Pancreas (tissue), 10 donors: Measurements from ENCODE around the gene CCDC88B. TPM values are rescaled to one million over a fixed set of nuclear protein-coding genes. Genes with fewer than 3 reads are reported as not detected.
A peak's percentile ranks its signal among the peaks of the same experiment; 100 is the strongest.

Experiments used
- ATAC-seq, 4 donors: fragments of 200-7000 bp; cut with Tn5 transposase; one replicate each; pipeline versions ENCODE4 v1.8.0 to v1.9.1; 2020; ENCODE audit warnings: mild to moderate bottlenecking in 4 of 4, moderate library complexity in 4 of 4
- DNase-seq, 6 donors: peaks; one replicate each; pipeline ENCODE4 v3.0.0-alpha.2; 2020
- FAIRE-seq: peaks from 2 replicates; lab custom pipeline; 2012; peaks lifted over from hg19 to GRCh38; lab: Jason Lieb, UNC
- H3K27ac ChIP-seq, 4 donors: fragments of 200-600 bp; sonication (generic); 1 replicate in 3 of 4; 2 replicates in 1 of 4; pipeline versions ENCODE4 v1.5.0 to v1.8.0; 2020
- H3K27me3 ChIP-seq, 4 donors: fragments of 200-600 bp; one replicate each; pipeline ENCODE4 v1.8.0; 2021
- H3K36me3 ChIP-seq, 3 donors: fragments of 200-600 bp; sonication (generic) in 1 of 3; one replicate each; pipeline versions ENCODE4 v1.5.0 to v1.8.0; 2020 to 2021
- H3K4me1 ChIP-seq, 3 donors: fragments of 200-600 bp; one replicate each; pipeline ENCODE4 v1.8.0; 2021
- H3K4me3 ChIP-seq, 4 donors: fragments of 200-600 bp; sonication (generic) in 2 of 4; one replicate each; pipeline versions ENCODE4 v1.5.0 to v1.8.0; 2020 to 2021
- H3K9me3 ChIP-seq, 4 donors: fragments of 200-600 bp; one replicate each; pipeline ENCODE4 v1.8.0; 2021
- WGBS, 2 donors: extraction: QIAGEN DNeasy Blood & Tissue Kit; methylation state at CpG; one replicate each; pipeline ENCODE4 v1.1.7; 2013; 5-methylcytosine and 5-hydroxymethylcytosine counted together
- intact Hi-C, 3 donors: fragments of 100-400 bp; cut with DNase I; formaldehyde crosslinking; loops; one replicate each; pipeline versions ENCODE4 v1.11.1 to v1.14.2; 2022
- polyA plus RNA-seq, 2 donors: library from polyadenylated mRNA; stranded (reverse); fragments of 200-250 nt; gene quantifications; one replicate each; pipeline ENCODE4 v1.2.3, GENCODE V29; 2013
- total RNA-seq, 6 donors: library from RNA; stranded (reverse); fragmentation: NEBNext Ultra II Directional in 4 of 6; extraction: Animal tissue kit (Norgen Biotek cat#: 25700) in 4 of 6; gene quantifications; one replicate each; pipeline versions ENCODE4 v1.2.1 to v1.2.4, GENCODE V29; 2021 to 2023
- TF ChIP-seq, protein P1 (sequence below), 4 donors: fragments of 200-600 bp; sonication (generic) in 3 of 4; IDR thresholded peaks; one replicate each; pipeline versions ENCODE4 v1.5.0 to v1.8.0; 2021; ENCODE audit warnings: antibody characterized with exemption in 4 of 4
- donor health status: healthy with polysubstance abuse.
- donor health status: DM: no; HTN: no; CAD: no; lungs with moderate emphysema.
- donor health status: DM: no; HTN: no; CAD: no.
- donor health status: control.
- donor health status: control.
- donor health status: Bipolar disorder and iron deficiency.
- donor health status: DM: yes; HTN: yes; CAD: no.
- donor health status: DM: no; HTN: no; CAD: no.
- donor health status: DM: no; HTN: no; CAD: no.
- donor health status: DM: yes; HTN: yes; CAD: no.

The CCDC88B gene
- total and polyA plus RNA-seq, 8 donors = 3.0 to 50.0 (median 6.4) TPM

DNA sequence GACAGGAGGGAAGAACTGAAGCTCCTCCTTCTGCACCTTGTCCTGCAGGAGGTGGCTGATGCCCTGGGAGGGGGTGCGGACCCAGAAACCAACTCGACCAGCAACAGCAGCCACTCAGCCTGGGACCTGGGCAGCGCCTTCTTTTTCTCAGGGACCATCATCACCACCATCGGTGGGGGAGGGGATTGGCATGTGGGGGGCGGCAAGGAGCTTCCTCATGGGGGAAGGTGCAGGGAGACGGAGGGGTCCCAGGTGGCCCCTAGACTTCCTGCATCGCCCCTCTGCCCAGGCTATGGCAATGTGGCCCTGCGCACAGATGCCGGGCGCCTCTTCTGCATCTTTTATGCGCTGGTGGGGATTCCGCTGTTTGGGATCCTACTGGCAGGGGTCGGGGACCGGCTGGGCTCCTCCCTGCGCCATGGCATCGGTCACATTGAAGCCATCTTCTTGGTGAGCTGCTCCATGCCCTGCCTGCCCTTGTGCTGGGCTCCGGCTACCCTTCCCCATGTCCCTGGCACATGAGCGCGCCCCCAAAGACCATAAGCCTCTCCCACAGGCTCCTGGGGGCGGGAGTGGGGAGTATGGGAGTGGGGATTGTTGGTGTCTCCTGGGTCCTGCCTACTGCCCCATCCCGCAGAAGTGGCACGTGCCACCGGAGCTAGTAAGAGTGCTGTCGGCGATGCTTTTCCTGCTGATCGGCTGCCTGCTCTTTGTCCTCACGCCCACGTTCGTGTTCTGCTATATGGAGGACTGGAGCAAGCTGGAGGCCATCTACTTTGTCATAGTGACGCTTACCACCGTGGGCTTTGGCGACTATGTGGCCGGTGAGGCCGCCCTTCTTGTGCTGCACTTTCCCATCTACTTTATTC is 42.9 kb upstream of the CCDC88B start:
- FAIRE-seq (no peak), ATAC-seq (no peak), DNase-seq (no peak)
- Histone ChIP-seq H3K4me3 (no peak overlapping the region), H3K36me3 (no peaks in the 10 kb centered on the region), H3K9me3 (no peaks in the 10 kb centered on the region), H3K27ac (no peak overlapping the region), H3K4me1 (peaks cover 11 to 25% (median 13%) of the 10 kb centered on the region in 3 donors), H3K27me3 (peaks cover 0 to 23% (median 13%) of the 10 kb centered on the region in 4 donors)
- WGBS, 2 donors = 22 to 27% methylated on average over 27 to 34 of the region's 34 CpGs
- TF ChIP-seq, protein P1, sequence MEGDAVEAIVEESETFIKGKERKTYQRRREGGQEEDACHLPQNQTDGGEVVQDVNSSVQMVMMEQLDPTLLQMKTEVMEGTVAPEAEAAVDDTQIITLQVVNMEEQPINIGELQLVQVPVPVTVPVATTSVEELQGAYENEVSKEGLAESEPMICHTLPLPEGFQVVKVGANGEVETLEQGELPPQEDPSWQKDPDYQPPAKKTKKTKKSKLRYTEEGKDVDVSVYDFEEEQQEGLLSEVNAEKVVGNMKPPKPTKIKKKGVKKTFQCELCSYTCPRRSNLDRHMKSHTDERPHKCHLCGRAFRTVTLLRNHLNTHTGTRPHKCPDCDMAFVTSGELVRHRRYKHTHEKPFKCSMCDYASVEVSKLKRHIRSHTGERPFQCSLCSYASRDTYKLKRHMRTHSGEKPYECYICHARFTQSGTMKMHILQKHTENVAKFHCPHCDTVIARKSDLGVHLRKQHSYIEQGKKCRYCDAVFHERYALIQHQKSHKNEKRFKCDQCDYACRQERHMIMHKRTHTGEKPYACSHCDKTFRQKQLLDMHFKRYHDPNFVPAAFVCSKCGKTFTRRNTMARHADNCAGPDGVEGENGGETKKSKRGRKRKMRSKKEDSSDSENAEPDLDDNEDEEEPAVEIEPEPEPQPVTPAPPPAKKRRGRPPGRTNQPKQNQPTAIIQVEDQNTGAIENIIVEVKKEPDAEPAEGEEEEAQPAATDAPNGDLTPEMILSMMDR (IDR thresholded peaks at IDR 0.05) = no peak
- intact Hi-C loops = loop anchor here in 2 of 3 donors (10.0 kb wide), 2 partner anchors 92 to 302 kb away; partner anchors contain the start of gene FERMT3 (in 1 of the 2)

DNA sequence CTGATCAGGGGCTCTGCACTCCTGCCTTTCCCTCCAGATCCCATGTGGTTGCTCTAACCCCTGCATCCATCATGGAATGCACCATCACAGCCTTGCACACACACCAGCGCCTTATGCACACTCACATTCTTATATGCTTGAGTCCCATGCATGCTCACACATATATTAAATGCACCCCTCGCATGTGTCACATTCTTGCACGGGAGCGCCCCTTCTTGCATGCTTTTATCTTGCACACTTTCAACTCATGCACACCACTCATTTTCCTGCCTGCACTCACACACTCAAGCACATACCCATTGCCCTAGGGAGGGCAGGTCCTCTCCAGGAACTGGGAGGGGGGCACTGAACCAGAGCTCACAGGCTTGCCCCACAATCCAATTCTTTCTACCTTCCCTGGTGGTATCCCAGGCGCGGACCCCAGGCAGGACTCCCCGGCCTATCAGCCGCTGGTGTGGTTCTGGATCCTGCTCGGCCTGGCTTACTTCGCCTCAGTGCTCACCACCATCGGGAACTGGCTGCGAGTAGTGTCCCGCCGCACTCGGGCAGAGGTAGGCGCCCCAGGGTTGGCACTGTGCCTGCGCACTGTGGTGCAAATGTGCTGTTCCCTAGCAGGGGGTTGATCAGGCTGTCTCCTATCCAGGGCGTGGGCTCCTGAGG is 42.2 kb upstream of the CCDC88B start:
- Histone ChIP-seq H3K36me3 (no peaks in the 10 kb centered on the region), H3K4me1 (peaks cover 10 to 21% (median 11%) of the 10 kb centered on the region in 3 donors), H3K27ac (no peak overlapping the region), H3K9me3 (no peaks in the 10 kb centered on the region), H3K27me3 (peaks cover 0 to 21% (median 11%) of the 10 kb centered on the region in 4 donors), H3K4me3 (no peak overlapping the region)
- DNase-seq = peak in 2 of 6 donors; percentile 61 to 80
- TF ChIP-seq, protein P1 (IDR thresholded peaks at IDR 0.05) = no peak
- no peak for ATAC-seq
- intact Hi-C loops = loop anchor here in 2 of 3 donors (10.0 kb wide), 2 partner anchors 93 to 303 kb away; partner anchors contain the start of gene FERMT3 (in 1 of the 2)
- FAIRE-seq = no peak
- 46 to 55% methylated on average over 18 of the region's 18 CpGs for WGBS, 2 donors

DNA sequence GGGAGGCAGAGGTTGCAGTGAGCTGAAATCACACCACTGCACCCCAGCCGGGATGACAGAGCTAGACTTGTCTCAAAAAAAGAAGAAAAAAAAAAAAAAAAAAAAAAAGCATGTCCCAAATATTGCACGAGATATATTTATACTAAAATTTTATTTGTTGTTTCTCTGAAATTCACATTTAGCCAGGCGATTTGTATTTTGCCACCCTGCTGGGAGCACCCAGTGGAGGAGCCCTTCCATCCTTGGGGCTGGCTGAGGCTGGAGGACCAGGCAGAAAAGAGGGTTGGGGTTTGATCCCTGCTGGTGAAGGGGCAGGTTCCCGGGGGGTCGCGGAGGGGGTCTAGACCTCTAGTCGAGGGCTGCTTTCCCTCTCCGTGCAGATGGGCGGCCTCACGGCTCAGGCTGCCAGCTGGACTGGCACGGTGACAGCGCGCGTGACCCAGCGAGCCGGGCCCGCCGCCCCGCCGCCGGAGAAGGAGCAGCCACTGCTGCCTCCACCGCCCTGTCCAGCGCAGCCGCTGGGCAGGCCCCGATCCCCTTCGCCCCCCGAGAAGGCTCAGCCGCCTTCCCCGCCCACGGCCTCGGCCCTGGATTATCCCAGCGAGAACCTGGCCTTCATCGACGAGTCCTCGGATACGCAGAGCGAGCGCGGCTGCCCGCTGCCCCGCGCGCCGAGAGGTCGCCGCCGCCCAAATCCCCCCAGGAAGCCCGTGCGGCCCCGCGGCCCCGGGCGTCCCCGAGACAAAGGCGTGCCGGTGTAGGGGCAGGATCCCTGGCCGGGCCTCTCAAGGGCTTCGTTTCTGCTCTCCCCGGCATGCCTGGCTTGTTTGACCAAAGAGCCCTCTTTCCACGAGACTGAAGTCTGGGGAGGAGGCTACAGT is 40.8 kb upstream of the CCDC88B start:
- H3K4me3 ChIP-seq = peak overlapping the region; percentile 14 to 46 (median 30)

More for the DNA sequence above, 40.8 kb upstream of the CCDC88B start:
- ATAC-seq (peak; percentile 46 to 65 (median 56)), DNase-seq (peak; percentile 59 to 89 (median 72)), FAIRE-seq (no peak)
- peaks cover 10 to 24% (median 11%) of the 10 kb centered on the region in 3 donors for H3K4me1 ChIP-seq
- intact Hi-C loops = loop anchor here in 2 of 3 donors (10.0 kb wide), 2 partner anchors 94 to 304 kb away; partner anchors contain the start of gene FERMT3 (in 1 of the 2)
- H3K27ac ChIP-seq = no peak overlapping the region
- WGBS, 2 donors = 3% methylated on average over 49 to 60 of the region's 60 CpGs
- peaks cover 0 to 21% (median 9%) of the 10 kb centered on the region in 4 donors for H3K27me3 ChIP-seq
- no peaks in the 10 kb centered on the region for H3K9me3 ChIP-seq
- TF ChIP-seq, protein P1 (IDR thresholded peaks at IDR 0.05) = no peak
- H3K36me3 ChIP-seq = no peaks in the 10 kb centered on the region
